ENCODE results near the gene SYT14.
"Not testable (repeated sequence)": the region's sequence is repeated elsewhere in the genome, so short reads cannot be mapped to it uniquely, and the experiment has no call there.

The SYT14 gene

DNA sequence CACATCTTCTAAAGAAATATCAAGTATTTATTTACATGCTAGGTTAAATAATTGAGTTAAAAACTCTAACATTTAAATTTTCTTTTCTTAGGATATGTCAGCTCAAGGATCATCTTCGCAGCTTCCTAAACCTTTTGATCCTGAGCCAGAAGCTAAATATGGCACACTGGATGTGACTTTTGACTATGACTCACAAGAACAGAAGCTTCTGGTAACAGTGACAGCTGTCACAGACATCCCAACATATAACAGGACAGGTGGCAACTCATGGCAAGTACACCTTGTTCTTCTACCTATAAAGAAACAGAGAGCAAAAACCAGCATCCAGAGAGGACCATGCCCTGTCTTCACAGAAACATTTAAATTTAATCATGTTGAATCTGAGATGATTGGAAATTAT, 161.9 kb downstream of the SYT14 start:
- in situ Hi-C loops (cut with MboI; ENCODE audit: low sequenced_read_pairs) = no loop called here

DNA sequence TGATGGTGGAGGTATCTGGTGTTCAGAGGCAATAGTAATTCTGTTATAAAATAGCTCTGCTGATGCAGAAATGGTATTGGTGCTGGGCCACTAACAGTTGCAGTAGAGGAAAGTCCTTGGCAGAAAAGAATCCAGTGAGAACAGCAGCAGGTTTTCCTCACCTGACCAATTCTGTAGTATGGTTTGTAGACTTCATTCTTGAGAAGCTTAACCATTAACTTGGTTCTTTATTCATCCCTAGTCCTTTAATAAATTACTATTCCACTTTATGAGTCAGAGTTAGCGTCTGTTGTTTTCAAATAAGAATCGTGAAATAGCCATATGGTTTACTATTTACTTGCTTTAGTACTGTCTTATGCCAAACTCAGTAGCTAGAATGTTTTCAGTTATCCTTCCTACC, 166.1 kb downstream of the SYT14 start:
- in situ Hi-C loops (cut with MboI; ENCODE audit: low sequenced_read_pairs) = no loop called here

DNA sequence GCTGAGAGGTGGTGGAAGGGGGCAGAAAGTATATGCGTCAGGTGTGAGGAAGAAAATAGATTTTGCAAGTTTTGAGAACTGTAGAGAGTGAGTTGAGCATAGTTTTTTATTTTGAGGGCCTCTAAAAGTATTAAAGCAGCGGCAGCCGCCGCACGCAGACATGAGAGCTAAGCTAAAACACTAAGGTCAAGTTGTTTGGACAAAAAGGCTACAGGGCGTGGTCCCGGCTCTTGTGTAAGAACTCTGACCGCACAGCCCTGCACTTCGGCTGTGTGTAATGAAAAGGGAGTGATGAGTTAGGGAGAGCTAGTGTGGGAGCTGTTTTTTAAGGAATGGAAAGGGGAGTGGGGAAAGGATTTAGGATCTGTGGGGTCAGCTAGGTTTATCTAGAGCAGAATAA, 174.9 kb downstream of the SYT14 start:
- in situ Hi-C loops (cut with MboI; ENCODE audit: low sequenced_read_pairs) = not testable (repeated sequence)

DNA sequence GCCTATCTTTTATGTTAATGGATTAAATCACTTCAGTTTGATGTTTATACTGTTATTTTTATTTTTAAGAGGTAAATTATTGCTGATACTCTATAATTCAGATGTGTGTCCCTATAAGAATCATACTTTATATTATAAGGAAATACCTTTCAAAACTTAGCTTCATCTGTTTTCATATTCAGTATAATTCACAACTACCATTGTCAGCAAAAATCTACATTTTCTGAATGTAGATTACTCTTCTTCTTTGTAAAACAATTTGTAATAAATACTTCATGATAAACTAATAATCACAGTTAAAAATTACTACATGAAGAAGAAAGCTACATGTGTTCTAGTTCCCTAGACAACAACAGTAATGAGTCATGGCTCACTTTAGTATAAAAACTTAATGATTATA, 179.2 kb downstream of the SYT14 start:
- in situ Hi-C loops (cut with MboI; ENCODE audit: low sequenced_read_pairs) = no loop called here

DNA sequence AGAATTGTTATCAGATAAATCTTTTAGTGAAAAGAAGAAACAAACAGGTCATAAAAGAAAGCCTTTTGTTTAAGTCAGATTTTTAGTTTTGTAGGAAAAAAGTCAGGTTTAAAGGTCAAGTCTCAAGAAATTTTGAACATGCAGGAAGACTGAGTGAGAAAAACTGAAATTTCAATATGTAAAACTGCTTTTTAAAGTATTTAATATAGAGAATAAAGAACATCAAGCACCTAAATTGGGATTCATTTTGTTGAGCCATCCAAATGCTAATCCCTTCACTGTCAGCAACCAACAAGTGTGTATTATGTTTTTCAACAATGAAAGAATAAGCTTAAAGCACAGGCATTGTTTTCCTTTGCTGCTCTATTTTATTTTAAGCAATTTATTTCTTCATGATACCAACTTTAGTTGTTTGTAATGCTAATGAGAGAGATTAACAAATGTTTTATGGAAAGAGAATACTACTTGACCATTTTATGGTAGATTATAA, 179.7 kb downstream of the SYT14 start:
- in situ Hi-C loops (cut with MboI; ENCODE audit: low sequenced_read_pairs) = no loop called here

DNA sequence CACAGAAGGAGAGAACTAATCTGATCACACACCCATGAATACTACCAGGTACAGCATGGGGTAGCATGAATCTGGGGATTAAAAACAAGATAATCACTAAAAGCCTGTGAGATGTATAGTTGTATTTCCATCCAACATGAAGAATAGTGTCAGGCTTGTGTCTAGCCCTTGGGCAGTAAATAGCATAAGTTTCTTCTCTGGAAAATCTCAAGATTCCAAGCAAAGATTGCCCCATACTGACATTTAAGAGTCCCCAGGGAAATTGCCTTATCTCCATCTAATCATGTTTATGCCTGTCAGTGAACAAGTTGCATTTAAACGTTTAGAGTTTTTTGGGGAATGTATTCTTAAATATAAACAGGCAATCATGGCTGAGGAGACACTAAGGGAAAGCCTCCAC, 185.4 kb downstream of the SYT14 start:
- in situ Hi-C loops (cut with MboI; ENCODE audit: low sequenced_read_pairs) = no loop called here

DNA sequence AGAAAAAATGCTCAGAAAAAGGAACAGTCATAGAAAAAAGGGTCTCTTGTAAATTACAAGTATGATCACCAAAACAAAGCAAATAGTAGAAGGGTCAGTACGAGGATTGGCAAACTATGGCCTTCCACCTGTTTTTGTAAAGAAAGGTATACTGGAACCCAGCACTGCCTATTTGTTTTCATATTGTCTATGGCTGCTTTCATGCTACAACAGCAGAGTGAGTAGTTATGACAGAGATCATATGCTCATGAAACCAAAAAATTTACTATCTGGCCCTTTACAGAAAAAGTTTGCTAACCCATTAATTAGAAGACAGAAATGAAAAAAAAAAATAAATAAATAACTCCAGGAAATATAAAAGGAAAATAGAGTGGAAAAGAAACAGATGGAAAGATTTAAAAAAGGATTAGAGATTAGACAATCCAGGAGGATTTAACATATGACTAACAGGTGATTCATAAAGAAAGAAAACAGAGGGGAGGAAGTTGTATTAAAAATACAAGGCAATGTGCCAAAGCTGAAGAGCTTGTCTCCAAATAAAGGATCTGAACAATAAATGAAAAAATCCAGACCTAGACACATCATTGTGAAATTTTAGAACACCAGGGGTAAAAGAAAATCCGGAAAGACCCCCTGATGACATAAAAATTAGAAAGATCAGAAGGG, 186.0 kb downstream of the SYT14 start:
- in situ Hi-C loops (cut with MboI; ENCODE audit: low sequenced_read_pairs) = no loop called here

DNA sequence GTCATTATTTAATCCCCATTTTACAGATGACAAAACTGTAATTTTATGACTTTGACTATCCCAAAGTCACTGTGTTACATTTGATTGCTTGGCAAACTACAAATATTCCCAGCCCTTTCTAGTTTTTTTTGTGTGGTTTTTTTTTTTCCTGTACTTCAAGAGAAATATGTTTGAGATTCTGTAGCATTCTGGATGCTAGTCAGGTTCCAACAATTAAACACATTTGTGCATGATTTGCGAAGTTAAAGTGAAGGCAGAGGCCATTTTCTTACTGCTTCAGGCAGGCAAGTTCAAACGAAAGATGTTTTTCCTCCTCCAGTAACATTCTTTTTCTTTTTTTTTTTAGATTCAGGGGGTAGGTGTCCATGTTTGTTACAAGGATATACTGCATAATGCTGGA, 186.7 kb downstream of the SYT14 start:
- in situ Hi-C loops (cut with MboI; ENCODE audit: low sequenced_read_pairs) = no loop called here

DNA sequence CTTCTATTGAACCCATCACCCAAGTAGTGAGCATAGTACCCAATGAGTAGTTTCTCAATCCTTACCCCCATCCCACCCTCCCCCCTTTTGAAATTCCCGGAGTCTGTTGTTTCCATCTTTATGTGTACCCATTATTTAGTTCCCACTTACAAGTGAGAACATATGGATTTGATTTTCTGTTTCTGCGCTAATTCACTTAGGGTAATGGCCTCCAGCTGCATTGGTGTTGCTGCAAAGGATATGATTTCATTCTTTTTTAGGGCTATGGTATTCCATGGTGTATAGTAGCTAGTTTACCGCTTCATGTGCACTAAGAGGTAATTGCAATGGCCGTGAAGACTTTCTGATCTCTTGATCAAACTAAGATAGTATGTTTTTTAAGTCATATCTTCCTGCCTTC, 187.1 kb downstream of the SYT14 start:
- in situ Hi-C loops (cut with MboI; ENCODE audit: low sequenced_read_pairs) = no loop called here

DNA sequence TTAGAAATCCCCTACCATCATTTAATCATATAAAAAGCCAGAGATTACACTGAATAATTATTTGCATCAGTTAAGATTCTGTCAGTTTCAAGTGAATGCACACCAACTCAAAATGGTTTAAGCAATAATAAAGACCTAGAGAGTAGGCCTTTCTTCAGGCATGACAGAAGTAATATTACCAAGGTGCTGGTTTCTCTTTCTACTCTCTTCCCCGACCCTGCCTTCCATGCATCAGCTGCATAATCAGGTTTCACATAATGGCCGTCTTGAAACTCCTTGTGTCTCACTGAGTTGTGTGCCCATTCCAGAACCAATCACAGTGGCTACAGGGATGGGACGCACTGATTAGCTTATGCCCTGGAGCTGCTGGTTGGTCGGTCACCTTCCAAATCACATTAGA, 191.1 kb downstream of the SYT14 start:
- in situ Hi-C loops (cut with MboI; ENCODE audit: low sequenced_read_pairs) = no loop called here

DNA sequence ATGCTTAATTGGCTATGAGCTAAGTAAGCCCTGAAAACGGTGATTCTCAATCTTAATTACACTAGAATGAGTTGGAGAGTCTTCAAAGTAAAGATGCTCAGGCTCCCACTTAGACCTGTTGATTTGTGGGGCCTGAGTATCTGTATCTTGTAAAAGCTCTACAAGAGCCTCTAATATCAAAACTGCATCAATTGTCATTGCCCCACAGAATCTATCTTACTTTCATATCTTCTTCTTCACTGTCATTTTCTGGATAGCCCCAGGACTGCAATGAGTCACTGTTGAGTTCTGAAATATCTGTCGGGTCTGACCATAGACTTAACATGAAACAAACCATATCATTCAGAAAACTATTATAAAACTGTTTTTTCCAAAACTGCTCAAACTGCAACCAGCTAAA, 191.7 kb downstream of the SYT14 start:
- in situ Hi-C loops (cut with MboI; ENCODE audit: low sequenced_read_pairs) = no loop called here

DNA sequence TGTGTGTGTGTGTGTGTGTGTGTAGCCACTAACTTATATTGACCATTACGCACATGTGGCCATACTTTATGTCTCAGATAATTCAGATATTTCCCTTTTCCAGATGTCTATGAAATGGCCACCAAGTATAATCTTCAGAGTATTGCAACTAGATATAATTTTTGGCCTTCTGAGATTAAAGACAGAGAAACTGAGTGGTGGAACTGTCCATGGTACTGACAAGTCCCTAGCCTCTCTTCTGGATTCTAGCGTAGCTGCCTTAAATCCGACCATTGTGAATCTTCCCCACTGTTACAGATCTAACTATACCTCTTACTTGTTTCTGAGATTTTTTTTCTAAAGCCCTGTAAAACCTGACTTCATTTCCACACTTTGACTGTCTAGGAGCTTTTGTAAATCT, 194.6 kb downstream of the SYT14 start:
- in situ Hi-C loops (cut with MboI; ENCODE audit: low sequenced_read_pairs) = no loop called here

DNA sequence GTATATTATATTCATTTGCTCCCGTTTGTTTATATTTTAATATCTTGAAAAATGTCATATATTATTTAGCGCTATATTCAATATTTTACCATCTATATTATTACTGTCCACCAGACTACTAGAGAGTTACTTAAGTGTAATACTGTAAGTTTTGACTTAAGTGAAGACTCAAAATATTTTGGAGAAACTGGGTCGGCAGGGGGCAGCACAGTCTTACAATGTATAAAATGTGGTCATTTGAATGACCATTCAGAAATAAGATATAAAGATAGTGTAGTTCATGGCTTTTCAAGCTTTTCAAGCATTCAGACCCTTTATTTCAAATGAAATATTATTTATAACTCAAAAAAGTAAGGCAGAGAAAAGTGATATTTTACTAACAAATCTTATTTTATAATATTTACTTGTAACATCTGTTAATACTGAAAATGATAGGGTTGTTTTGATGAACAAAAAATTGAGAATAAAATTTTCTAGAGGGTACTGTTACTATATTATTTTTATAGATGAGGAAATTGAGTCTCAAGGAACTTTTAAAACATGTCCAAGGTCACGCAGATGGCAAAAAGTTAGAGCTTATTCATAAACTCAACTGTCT, 205.5 kb downstream of the SYT14 start:
- in situ Hi-C loops (cut with MboI; ENCODE audit: low sequenced_read_pairs) = no loop called here

DNA sequence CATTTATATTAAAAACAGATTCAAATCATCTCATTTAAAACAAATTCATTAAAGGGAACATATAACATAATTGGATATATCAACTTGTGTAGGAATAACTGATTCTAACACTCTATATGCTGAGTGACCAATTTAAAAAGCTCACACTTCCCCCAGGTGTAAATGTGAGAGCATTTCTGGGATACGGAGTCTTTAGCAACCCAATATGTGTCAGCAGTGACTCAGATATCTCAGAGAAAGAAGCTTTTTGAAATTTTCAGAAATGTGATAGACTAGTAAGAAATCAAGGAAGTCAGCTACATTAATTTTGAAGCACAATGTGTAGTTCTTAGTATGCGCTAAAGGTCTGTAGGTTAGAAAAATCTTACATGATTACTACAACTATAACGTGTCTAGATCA, 206.7 kb downstream of the SYT14 start:
- in situ Hi-C loops (cut with MboI; ENCODE audit: low sequenced_read_pairs) = no loop called here

DNA sequence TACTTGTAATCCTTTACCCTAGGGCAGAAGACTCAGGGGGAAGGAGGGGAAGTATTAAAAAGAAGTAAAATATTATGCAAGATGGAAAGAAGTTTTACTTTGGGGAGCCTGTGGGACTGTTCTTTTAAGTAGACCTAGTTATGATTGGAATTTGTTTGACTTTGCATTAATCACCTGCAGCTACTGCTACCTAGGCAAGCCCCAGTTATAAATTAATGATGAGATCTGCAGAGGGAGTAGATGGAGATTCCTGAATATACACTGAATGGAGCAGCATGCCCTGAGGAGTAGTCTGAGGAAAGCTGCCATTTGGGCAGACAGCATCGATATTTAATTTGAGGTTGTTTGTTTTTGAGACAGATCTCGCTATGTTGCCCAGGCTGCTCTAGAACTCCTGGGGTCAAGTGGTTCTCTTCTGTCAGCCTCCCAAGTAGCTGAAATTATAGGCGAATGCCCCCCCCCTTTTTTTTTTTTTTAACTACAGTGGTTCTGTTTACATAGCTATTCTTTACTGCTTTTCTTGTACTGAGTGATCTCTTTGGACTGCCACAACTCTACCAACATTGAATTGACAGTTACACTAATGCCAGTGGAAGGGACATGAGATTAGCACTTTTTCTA, 213.1 kb downstream of the SYT14 start:
- in situ Hi-C loops (cut with MboI; ENCODE audit: low sequenced_read_pairs) = no loop called here

DNA sequence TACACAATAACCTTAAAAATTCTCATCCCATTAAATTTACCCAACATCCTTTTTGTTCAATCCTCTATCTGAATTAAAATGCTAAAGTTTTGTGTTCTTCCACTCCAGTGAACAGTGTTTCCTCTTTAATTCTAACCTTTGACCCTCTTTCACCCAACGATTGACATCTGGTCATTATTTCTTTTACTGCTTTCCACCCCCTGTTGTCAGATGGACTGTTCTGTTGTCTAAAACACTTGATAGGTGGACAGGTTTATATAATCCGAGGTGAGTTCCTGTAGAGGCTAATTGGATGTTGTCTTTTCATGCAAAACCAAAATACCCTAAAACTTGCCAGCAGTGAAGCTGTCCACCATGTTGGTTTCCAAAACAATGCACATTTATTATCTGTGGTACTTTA, 221.2 kb downstream of the SYT14 start:
- in situ Hi-C loops (cut with MboI; ENCODE audit: low sequenced_read_pairs) = no loop called here

DNA sequence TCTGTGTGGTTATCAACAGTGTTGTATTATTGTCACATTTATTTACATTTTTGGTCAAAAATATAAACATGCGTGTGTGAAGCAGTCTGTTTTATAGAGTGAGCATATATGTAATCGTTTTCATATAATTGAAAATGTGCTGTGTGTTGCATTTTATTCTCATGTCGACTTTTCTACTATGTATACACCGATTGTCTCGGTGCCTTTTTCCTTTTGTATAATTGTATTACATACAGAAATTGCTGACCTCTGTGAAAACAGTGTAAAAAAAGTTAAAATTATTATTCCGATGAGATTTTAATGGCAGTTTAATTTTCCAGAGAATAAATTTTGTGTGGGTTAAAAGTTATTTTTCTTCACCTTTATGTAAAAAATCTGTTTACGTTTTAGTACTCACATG, 232.2 kb downstream of the SYT14 start:
- in situ Hi-C loops (cut with MboI; ENCODE audit: low sequenced_read_pairs) = no loop called here

DNA sequence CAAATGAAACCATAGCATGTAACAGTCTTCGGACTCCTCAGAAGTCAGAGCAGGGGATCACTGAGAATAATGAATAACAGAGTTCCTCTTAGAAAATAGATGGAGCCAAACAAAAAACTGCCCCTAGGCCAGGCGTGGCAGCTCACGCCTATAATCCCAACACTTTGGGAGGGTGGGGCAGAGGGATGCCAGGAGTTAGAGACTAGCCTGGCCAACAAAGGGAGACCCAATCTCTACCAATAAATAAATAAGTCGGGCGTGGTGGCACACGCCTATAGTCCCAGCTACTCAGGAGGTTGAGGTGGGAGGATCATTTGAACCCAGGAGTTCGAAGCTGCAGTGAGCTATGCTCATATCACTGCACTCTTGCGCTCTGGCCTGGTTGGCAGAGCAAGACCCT, 236.1 kb downstream of the SYT14 start:
- in situ Hi-C loops (cut with MboI; ENCODE audit: low sequenced_read_pairs) = no loop called here

DNA sequence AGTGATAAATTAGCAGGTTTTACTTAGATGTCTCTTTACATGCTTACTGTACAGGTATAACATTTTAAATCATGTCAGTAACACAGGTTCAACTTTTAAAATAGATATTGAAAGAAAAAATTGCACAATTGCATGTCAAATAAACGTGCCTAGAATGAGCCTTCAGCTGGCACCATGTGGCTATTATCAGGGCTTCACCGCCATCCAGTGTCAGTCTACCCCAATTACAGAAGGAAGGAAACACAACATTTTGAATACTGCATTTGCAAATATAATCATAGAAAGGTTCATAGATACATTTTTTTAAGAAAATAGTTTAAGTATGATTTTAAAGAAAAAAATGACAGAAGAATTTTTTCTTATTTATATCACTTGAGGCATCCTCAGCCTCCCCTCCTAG, 247.0 kb downstream of the SYT14 start:
- in situ Hi-C loops (cut with MboI; ENCODE audit: low sequenced_read_pairs) = no loop called here

DNA sequence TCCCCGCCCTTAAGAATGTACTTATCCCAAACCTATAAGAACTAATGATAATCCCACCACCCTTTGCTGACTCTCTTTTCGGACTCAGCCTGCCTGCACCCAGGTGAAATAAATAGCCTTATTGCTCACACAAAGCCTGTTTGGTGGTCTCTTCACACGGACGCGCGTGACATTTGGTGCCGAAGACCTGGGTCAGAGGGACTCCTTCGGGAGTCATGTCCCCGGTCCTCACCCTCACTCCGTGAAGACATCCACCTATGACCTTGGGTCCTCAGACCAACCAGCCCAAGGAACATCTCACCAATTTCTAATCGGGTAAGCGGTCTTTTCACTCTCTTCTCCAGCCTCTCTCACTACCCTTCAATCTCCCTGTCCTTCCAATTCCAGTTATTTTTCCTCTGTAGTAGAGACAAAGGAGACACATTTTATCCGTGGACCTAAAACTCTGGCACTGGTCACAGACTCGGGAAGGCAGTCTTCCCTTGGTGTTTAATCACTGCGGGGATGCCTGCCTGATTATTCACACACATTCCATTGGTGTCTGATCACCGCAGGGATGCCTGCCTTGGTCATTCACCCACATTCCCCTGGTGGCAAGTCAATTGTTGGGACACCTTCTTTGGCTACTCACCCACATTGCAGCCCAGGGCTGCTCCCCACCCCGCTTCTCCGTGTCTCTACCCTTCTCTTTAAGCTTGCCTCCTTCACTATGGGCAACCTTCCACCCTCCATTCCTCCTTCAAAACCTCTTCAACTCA, 250.0 kb downstream of the SYT14 start:
- in situ Hi-C loops (cut with MboI; ENCODE audit: low sequenced_read_pairs) = not testable (repeated sequence)

DNA sequence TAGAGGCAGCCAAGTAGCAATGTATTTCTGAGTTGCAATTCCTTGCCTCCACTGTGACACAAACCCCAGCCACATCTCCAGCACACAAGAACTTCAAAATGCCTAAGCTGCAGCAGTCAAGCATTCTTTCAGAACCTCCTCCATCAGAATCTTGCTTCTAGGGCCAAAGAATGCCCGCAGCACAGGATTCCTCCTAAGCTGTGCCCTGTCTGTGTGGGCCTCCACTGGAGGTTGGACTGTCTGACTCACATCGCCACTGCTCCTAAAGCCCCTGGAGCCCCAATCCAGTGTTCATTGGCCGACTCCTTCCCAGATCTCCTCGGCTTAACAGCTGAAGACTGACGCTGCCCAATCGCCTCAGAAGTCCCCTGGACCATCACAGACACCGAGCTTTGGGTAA, 251.4 kb downstream of the SYT14 start:
- in situ Hi-C loops (cut with MboI; ENCODE audit: low sequenced_read_pairs) = no loop called here

DNA sequence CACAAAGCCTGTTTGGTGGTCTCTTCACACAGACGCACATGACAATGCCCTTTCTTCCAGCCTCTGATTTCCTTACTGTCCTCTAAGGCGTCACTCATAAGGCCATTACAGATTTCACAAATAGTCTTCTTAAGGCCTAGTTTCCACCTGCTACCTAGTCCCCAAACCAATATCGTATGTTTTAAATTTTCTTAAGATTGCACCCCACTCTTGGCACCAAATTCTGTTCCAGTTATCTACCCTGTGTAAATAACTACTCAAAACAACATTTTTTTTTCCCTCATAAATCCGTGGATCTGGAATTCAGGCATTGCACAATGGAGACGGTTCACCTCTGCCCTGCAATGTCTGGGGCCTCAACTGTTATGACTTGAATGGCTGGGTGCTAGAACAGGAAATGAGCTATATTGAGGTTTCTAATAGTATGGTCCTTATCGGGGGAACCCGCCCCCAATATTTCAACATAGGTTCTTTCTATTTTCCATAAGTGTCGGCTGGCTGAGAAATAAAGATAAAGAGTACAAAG, 257.7 kb downstream of the SYT14 start:
- in situ Hi-C loops (cut with MboI; ENCODE audit: low sequenced_read_pairs) = no loop called here
